DND-41 (cell line): Measurements from ENCODE around the gene NUTM2B.
"Not testable (repeated sequence)": the region's sequence is repeated elsewhere in the genome, so short reads cannot be mapped to it uniquely, and the experiment has no call there.

Source experiments
- ATAC-seq: fragments of 200-7000 bp; cut with Tn5 transposase; 3 replicates; pipeline ENCODE4 v1.9.1; 2021; ENCODE audit warnings: low read depth; ENCODE audit not compliant: insufficient read depth
- DNase-seq: peaks from one replicate; pipeline ENCODE4 v3.0.0-alpha.2; 2020
- H2AFZ ChIP-seq: 2 replicates; pipeline ENCODE4 v1.6.0; 2012; ENCODE audit warnings: low read depth, low read length
- H3K27ac ChIP-seq: 2 replicates; pipeline ENCODE4 v1.5.1; 2012; ENCODE audit warnings: low read length, inconsistent platforms
- H3K27me3 ChIP-seq: fragments of 200-600 bp; sonication (generic); 2 replicates; pipeline ENCODE4 v1.6.0; 2012; ENCODE audit warnings: low read length, mild to moderate bottlenecking, inconsistent platforms; ENCODE audit not compliant: insufficient read depth, poor library complexity
- H3K36me3 ChIP-seq: 2 replicates; pipeline ENCODE4 v1.5.1; 2012; ENCODE audit warnings: low read length, inconsistent platforms; ENCODE audit not compliant: insufficient read depth
- H3K4me1 ChIP-seq: 2 replicates; pipeline ENCODE4 v1.5.1; 2012; ENCODE audit warnings: mild to moderate bottlenecking, low read length; ENCODE audit not compliant: insufficient read depth
- H3K4me2 ChIP-seq: 2 replicates; pipeline ENCODE4 v1.6.0; 2012; ENCODE audit warnings: mild to moderate bottlenecking, moderate library complexity, low read length, inconsistent platforms; ENCODE audit not compliant: insufficient read depth
- H3K4me3 ChIP-seq, 2 experiments: fragments of 200-600 bp in 1 of 2; shearing (Covaris generic) in 1 of 2; 2 replicates each; pipeline ENCODE4 v1.5.1; 2012 to 2016; ENCODE audit warnings: inconsistent platforms in 2 of 2, low read length in 2 of 2, mild to moderate bottlenecking in 2 of 2, low read depth in 1 of 2, moderate library complexity in 1 of 2
- H3K79me2 ChIP-seq: 2 replicates; pipeline ENCODE4 v1.6.0; 2012; ENCODE audit warnings: low read length, inconsistent platforms; ENCODE audit not compliant: insufficient read depth
- H3K9ac ChIP-seq: 2 replicates; pipeline ENCODE4 v1.6.0; 2012; ENCODE audit warnings: low read depth, mild to moderate bottlenecking, inconsistent platforms, low read length, moderate library complexity
- H3K9me3 ChIP-seq: 2 replicates; pipeline ENCODE4 v1.5.1; 2012; ENCODE audit warnings: low read length, moderate library complexity, mild to moderate bottlenecking, inconsistent platforms; ENCODE audit not compliant: insufficient read depth, severe bottlenecking
- H4K20me1 ChIP-seq: 2 replicates; pipeline ENCODE4 v1.6.0; 2012; ENCODE audit warnings: low read length; ENCODE audit not compliant: insufficient read depth

NUTM2B gene

DNA sequence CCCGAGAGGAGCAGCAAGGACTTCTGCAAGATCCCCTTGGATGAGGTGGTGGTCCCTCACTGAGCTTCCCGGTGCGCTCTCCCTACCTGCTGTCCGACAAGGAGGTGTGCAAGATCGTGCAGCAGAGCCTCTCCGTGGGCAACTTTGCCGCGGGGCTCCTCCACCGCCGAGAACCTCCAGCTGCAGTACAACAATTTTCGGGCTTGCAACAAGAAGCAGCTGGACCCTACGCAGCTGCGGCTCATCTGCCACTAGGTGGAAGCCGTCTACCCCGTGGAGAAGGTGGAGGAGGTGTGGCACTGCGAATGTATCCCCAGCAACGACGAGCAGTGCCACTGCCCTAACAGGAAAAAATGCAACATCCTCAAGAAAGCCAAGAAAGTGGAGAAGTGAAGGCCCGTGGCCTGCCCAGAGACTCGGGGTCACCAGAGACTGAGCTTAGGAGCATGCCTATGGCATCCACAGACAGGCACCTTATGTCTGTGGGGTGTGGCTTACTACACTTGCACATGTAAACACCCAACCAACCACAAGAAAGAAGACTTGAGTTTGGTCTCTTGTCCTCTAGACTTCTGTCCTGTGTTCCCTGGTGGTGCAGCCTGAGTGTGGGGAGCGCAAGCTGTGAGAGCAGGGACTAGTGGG lies 17.9 kb upstream of the NUTM2B start:
- not testable (repeated sequence) for H3K9ac ChIP-seq, H3K36me3 ChIP-seq, H3K4me3 ChIP-seq, H3K27me3 ChIP-seq, H3K4me1 ChIP-seq, H3K79me2 ChIP-seq, DNase-seq, H4K20me1 ChIP-seq, H3K27ac ChIP-seq, H2AFZ ChIP-seq, H3K9me3 ChIP-seq, H3K4me2 ChIP-seq
- ATAC-seq: peak; percentile 48

DNA sequence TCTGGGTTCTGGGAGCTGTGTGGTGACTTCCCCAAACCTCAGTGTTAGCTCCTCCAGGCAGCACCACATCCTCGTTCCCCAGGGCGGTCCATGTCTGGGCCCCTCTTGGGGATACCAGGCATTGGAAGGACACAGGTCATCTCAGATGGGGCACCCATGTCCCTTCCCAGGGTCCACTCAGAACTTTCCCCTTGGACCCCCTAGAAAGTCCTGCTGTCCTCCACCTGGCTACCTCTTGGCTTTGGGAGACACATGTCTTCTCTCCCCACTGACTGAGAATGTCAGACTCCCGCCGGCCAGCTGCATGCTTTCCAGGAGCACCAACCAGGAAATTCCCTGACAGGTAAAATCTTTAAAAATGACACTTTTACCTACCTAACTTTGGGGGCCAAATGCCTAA lies 16.4 kb upstream of the NUTM2B start:
- not testable (repeated sequence) for H4K20me1 ChIP-seq, H3K27me3 ChIP-seq, H3K27ac ChIP-seq, H3K79me2 ChIP-seq, H3K4me3 ChIP-seq, DNase-seq, H2AFZ ChIP-seq, ATAC-seq, H3K9me3 ChIP-seq, H3K4me2 ChIP-seq, H3K9ac ChIP-seq, H3K4me1 ChIP-seq, H3K36me3 ChIP-seq

DNA sequence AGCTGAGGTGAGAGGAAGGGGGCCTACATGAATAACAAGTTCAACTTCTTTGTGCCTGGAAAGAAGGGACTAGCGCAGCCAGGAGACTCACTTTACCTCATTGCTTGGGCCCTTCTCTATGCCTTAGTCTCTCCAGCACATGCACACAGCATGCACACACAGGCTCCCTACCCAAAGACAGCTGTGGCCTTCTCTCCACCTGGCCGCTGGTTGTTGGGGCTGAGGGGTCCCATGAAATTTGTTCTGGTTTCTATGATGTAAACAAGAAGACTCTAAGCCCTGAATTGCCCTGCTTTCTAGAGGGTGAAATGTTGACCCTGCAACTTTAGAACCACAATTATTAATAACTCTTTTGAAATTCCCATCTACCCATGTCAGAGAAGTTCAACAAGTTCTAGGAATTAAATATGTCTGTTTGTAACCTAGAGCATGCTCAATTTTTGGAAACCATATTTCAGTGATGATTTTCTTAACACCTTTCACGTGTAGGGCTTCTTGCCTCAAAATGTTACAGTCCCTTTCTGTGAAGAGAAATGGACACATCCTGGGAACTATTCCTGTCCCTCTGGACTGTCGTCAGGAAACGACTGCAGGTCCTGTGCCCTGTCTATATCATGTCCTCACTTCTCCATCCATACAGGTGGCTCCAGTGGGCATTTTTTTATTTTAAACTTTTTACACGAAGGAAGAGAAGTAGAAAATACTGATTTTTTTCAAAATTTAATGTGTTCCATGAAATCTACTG lies 15.4 kb upstream of the NUTM2B start:
- ATAC-seq, H3K79me2 ChIP-seq, H3K4me1 ChIP-seq, H2AFZ ChIP-seq, H4K20me1 ChIP-seq, DNase-seq, H3K9me3 ChIP-seq, H3K27me3 ChIP-seq, H3K9ac ChIP-seq, H3K4me2 ChIP-seq, H3K4me3 ChIP-seq, H3K36me3 ChIP-seq, H3K27ac ChIP-seq: not testable (repeated sequence)

DNA sequence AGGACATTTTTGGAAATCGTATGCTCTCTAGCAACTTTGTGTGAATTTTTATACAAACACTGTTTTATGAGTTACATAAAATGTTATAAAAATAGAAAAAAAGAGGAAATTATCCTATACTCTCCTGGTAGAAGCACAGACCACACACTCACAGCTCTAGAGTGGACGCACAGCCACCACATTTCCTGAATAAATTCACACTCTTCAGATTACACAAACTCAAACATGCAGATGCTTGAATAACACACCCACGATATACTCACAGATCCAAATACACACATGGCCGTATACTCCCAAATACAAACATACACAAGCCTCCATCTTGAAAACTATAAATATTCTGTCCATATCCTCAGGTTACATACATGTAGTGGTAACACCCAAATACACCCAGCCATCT lies 14.2 kb upstream of the NUTM2B start:
- not testable (repeated sequence) for DNase-seq, H4K20me1 ChIP-seq, H3K4me1 ChIP-seq, H3K9me3 ChIP-seq, H3K36me3 ChIP-seq, H3K4me2 ChIP-seq, H3K27me3 ChIP-seq, H3K9ac ChIP-seq, H3K79me2 ChIP-seq, H2AFZ ChIP-seq, ATAC-seq, H3K4me3 ChIP-seq, H3K27ac ChIP-seq

DNA sequence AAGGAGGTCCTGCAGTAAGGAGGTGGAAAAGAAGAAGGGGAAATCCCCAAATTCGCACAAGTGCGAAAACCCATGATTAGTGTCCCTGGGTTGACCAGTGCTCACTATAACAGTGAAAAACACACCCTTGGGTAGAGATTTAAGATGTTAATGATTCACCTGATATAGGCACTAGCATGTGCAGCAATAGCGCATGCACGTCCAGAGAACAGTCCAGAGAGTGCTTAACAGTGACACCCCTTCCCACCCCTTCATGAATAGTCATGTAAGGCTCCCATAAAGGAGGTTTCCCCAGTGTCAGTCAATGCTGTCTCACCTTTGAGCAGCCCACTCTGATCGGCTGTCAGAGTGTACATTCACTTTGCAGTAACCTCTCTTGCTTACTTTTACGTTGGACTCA lies 6.4 kb upstream of the NUTM2B start:
- not testable (repeated sequence) for H3K27ac ChIP-seq, H3K9me3 ChIP-seq, H3K79me2 ChIP-seq, H3K27me3 ChIP-seq, H2AFZ ChIP-seq, ATAC-seq, H4K20me1 ChIP-seq, H3K36me3 ChIP-seq, H3K9ac ChIP-seq, H3K4me3 ChIP-seq, DNase-seq, H3K4me2 ChIP-seq, H3K4me1 ChIP-seq

DNA sequence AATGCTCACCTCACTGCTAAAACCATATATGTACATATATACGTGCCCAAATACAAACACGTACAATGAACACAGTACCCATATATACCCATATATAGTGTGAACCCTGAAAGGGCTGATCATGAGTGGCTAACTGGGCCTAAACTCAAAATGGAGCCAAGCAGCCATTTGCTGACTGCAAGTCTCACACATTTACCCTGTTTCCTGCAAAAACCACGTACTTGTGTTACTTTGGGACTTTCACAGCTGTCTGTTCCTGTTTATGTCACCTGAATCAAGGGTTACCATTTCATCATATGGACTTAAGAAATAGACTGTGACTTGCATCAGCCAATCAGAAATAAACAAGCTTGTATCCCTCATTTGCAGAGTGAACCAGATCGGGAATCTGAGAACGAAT lies 5.9 kb upstream of the NUTM2B start:
- peak; percentile 80 for ATAC-seq
- not testable (repeated sequence) for H3K4me2 ChIP-seq, H3K9ac ChIP-seq, H3K4me3 ChIP-seq, H2AFZ ChIP-seq, DNase-seq, H4K20me1 ChIP-seq, H3K4me1 ChIP-seq, H3K9me3 ChIP-seq, H3K36me3 ChIP-seq, H3K79me2 ChIP-seq, H3K27me3 ChIP-seq, H3K27ac ChIP-seq

DNA sequence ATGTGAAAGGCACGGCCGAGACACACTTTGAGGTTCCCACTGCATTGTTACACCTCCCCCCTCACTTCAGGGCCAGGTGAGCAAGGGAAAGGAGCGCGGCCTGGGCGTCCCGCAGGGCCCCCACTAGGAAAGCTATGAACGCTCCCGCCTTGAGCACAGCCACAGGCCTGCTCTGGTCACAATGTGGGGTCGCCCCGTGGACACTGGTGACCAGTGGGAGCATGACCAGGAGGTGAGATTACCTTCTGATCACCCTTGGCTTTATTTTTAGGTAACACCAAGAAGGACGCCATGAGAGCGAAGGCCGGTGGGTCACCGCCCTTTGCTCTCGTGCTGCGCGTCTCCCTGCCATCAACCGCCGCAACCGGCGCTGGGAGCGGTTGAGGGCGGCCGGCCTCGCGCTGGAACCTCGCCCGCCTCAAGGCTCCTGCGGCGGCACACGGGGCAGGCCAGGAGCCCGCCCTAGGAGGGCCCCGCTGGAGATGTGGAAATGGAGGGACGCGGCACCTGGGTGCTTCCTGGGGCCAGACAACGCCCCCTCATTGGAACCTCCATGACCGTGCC lies 2.6 kb upstream of the NUTM2B start:
- ATAC-seq, DNase-seq: not testable (repeated sequence)

DNA sequence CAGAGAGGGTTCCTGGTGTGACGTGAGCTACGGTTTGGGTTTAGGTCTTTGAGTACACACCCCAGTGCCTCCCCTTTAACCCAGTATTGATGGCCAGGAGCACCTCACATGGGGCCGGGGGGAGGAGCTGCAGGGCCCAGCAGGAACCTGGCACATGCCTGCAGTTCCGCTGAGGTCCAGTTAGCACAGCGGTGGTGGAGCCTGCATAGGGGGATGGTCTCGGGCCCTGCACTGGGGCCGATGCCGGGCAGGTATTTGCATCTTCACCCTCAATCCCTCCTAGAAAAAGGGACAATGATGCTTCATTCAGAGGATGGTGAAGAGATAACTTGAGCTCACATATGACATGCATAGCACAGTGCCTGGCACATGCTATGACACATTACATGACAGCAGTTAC lies 4.0 kb downstream of the NUTM2B start:
- H3K27ac ChIP-seq, ATAC-seq, H3K36me3 ChIP-seq, H3K4me2 ChIP-seq, DNase-seq, H3K9ac ChIP-seq, H4K20me1 ChIP-seq, H2AFZ ChIP-seq, H3K27me3 ChIP-seq, H3K4me3 ChIP-seq, H3K9me3 ChIP-seq, H3K79me2 ChIP-seq, H3K4me1 ChIP-seq: not testable (repeated sequence)

More for the DNA sequence above, 2.6 kb upstream of the NUTM2B start:
- H3K9ac ChIP-seq, H2AFZ ChIP-seq, H3K4me2 ChIP-seq, H4K20me1 ChIP-seq, H3K27me3 ChIP-seq, H3K4me1 ChIP-seq, H3K9me3 ChIP-seq, H3K36me3 ChIP-seq, H3K4me3 ChIP-seq, H3K27ac ChIP-seq, H3K79me2 ChIP-seq: not testable (repeated sequence)
